AG09319 (cell line): Measurements from ENCODE around the gene MITF.

Experiments used
- DNase-seq: peaks from one replicate; pipeline ENCODE4 v3.0.0-alpha.2; 2010; ENCODE audit warnings: low read depth; ENCODE audit errors: extremely low read depth
- CTCF ChIP-seq: IDR thresholded peaks from 2 replicates; pipeline ENCODE4 v1.5.1; 2011; ENCODE audit warnings: low read depth, mild to moderate bottlenecking, inconsistent platforms, low read length, moderate library complexity

MITF gene

GRCh38 chr3:69716119-69716518 lies 23.1 kb upstream of the MITF start:
- no peak for TF ChIP-seq CTCF
- DNase-seq, result no peak

- DNase-seq, result no peak
- TF ChIP-seq CTCF, result no peak
Measured at GRCh38 chr3:69718866-69719586, 20.2 kb upstream of the MITF start.

- no peak for TF ChIP-seq CTCF
- DNase-seq, result no peak
Measured at GRCh38 chr3:69719587-69720122, 19.6 kb upstream of the MITF start.

GRCh38 chr3:69720824-69721223 lies 18.4 kb upstream of the MITF start:
- no peak for DNase-seq
- no peak for TF ChIP-seq CTCF

- no peak for DNase-seq
- TF ChIP-seq CTCF, result no peak
Measured at GRCh38 chr3:69723389-69723788, 15.9 kb upstream of the MITF start.

GRCh38 chr3:69724722-69725435 lies 14.4 kb upstream of the MITF start:
- TF ChIP-seq CTCF, result no peak
- DNase-seq, result no peak

GRCh38 chr3:69725994-69726571 lies 13.2 kb upstream of the MITF start:
- TF ChIP-seq CTCF, result no peak

More at GRCh38 chr3:69725994-69726571, 13.2 kb upstream of the MITF start:
- DNase-seq, result no peak
